Neural cell (in vitro differentiated cells): ENCODE data around the gene ARMC9. TPM values are rescaled to one million over a fixed set of nuclear protein-coding genes. Genes with fewer than 3 reads are reported as not detected.

Experiments
- H2AFZ ChIP-seq: fragments of 200-600, 300-800 bp; sonication (generic), shearing (Covaris generic); 2 replicates; pipeline ENCODE4 v1.6.0; 2014; ENCODE audit warnings: low read depth, mild to moderate bottlenecking, antibody characterized with exemption, low read length, moderate library complexity
- H3F3A ChIP-seq: fragments of 200-600 bp; shearing (Covaris generic); 2 replicates; pipeline ENCODE4 v1.6.1; 2016; ENCODE audit warnings: mild to moderate bottlenecking, moderate library complexity, mixed read lengths, antibody characterized with exemption, low read length; ENCODE audit not compliant: insufficient read depth, poor library complexity, severe bottlenecking
- H3K27ac ChIP-seq: fragments of 200-600, 300-800 bp; sonication (generic), shearing (Covaris generic); 2 replicates; pipeline ENCODE4 v1.5.1; 2014; ENCODE audit warnings: mild to moderate bottlenecking, low read length, moderate library complexity
- H3K27me3 ChIP-seq: fragments of 300-800, 200-600 bp; sonication (generic), shearing (Covaris generic); 2 replicates; pipeline ENCODE4 v1.6.0; 2014; ENCODE audit warnings: mild to moderate bottlenecking, low read depth, low read length, moderate library complexity; ENCODE audit not compliant: insufficient read depth
- H3K36me3 ChIP-seq: fragments of 300-800, 200-600 bp; sonication (generic), shearing (Covaris generic); 2 replicates; pipeline ENCODE4 v1.5.1; 2014; ENCODE audit warnings: mild to moderate bottlenecking, antibody characterized with exemption, low read length, moderate library complexity; ENCODE audit not compliant: insufficient read depth
- H3K4me2 ChIP-seq: fragments of 300-800, 200-600 bp; sonication (generic), shearing (Covaris generic); 2 replicates; pipeline ENCODE4 v1.6.0; 2014; ENCODE audit warnings: mild to moderate bottlenecking, low read length
- H3K4me3 ChIP-seq: fragments of 300-800, 200-600 bp; sonication (generic), shearing (Covaris generic); 2 replicates; pipeline ENCODE4 v1.5.1; 2014; ENCODE audit warnings: mild to moderate bottlenecking, low read length, moderate library complexity
- H3K79me2 ChIP-seq: fragments of 200-600 bp; shearing (Covaris generic); replicated peaks from 2 replicates; pipeline ENCODE4 v1.6.0; 2014; ENCODE audit warnings: mild to moderate bottlenecking, low read length, moderate library complexity; ENCODE audit not compliant: insufficient read depth
- H3K9ac ChIP-seq: fragments of 300-800, 200-600 bp; sonication (generic), shearing (Covaris generic); 2 replicates; pipeline ENCODE4 v1.6.1; 2016; ENCODE audit warnings: mild to moderate bottlenecking, low read length, mixed read lengths
- H3K9me2 ChIP-seq: fragments of 200-600 bp; shearing (Covaris generic); 2 replicates; pipeline ENCODE4 v1.6.1; 2016; ENCODE audit warnings: mild to moderate bottlenecking, low read length, mixed read lengths; ENCODE audit not compliant: insufficient read depth
- H3K9me3 ChIP-seq: fragments of 200-600, 300-800 bp; sonication (generic), shearing (Covaris generic); 2 replicates; pipeline ENCODE4 v1.6.1; 2016; ENCODE audit warnings: mild to moderate bottlenecking, mixed run types, low read length, moderate library complexity, mixed read lengths
- H4K20me1 ChIP-seq: fragments of 200-600 bp; shearing (Covaris generic); 2 replicates; pipeline ENCODE4 v1.6.1; 2016; ENCODE audit warnings: mild to moderate bottlenecking, mixed run types; ENCODE audit not compliant: insufficient read depth
- CTCF ChIP-seq: fragments of 450-650 bp; IDR thresholded peaks from 2 replicates; pipeline ENCODE4 v1.5.1; 2014; ENCODE audit warnings: antibody characterized with exemption, mild to moderate bottlenecking, moderate library complexity; ENCODE audit not compliant: poor library complexity, severe bottlenecking
- EP300 ChIP-seq: fragments of 450-650 bp; conservative IDR thresholded peaks from 2 replicates; pipeline ENCODE4 v1.6.1; 2014; ENCODE audit warnings: antibody characterized with exemption, mild to moderate bottlenecking, moderate library complexity; ENCODE audit not compliant: poor library complexity, severe bottlenecking
- EZH2 ChIP-seq: fragments of 200-600, 300-800 bp; shearing (Covaris generic), sonication (generic); IDR thresholded peaks from 2 replicates; pipeline ENCODE4 v1.6.1; 2014; ENCODE audit warnings: antibody characterized with exemption, low read length, borderline replicate concordance, mild to moderate bottlenecking; ENCODE audit not compliant: insufficient read depth, poor library complexity, severe bottlenecking
- MXI1 ChIP-seq: fragments of 450-650 bp; conservative IDR thresholded peaks from 2 replicates; pipeline ENCODE4 v1.6.1; 2014; ENCODE audit warnings: antibody characterized with exemption, mild to moderate bottlenecking; ENCODE audit not compliant: poor library complexity, severe bottlenecking
- POLR2AphosphoS5 ChIP-seq: IDR thresholded peaks from 2 replicates; pipeline ENCODE4 v1.6.1; 2012
- RAD21 ChIP-seq: fragments of 450-650 bp; conservative IDR thresholded peaks from 2 replicates; pipeline ENCODE4 v1.6.1; 2014; ENCODE audit warnings: antibody characterized with exemption, mild to moderate bottlenecking, moderate library complexity
- REST ChIP-seq: IDR thresholded peaks from 2 replicates; pipeline ENCODE4 v1.6.1; 2012; ENCODE audit warnings: borderline replicate concordance
- SMC3 ChIP-seq: fragments of 450-650 bp; conservative IDR thresholded peaks from 2 replicates; pipeline ENCODE4 v1.6.1; 2014; ENCODE audit warnings: antibody characterized with exemption, mild to moderate bottlenecking, moderate library complexity; ENCODE audit not compliant: poor library complexity
- TAF1 ChIP-seq: IDR thresholded peaks from 2 replicates; pipeline ENCODE4 v1.6.1; 2012; ENCODE audit warnings: low read depth
- polyA plus RNA-seq: library from polyadenylated mRNA; depleted of rRNA; stranded (reverse); fragments of >200 nt; gene quantifications from 2 replicates; pipeline ENCODE4 v1.2.3, GENCODE V29; 2014

ARMC9 gene
- polyA plus RNA-seq, 1 donor from 2014 or later = 13.9 TPM

GRCh38 chr2:231323316-231323715, 124.9 kb downstream of the ARMC9 start:
- no peak for TF ChIP-seq RAD21
- no peak for TF ChIP-seq EP300
- TF ChIP-seq SMC3 = no peak
- TF ChIP-seq CTCF = no peak
- no peak for TF ChIP-seq REST
- TF ChIP-seq MXI1 = no peak
- no peak for TF ChIP-seq POLR2AphosphoS5
- Histone ChIP-seq H3K4me2 (no peak overlapping the region), H3K4me3 (no peak overlapping the region), H3K9me3 (no peaks in the 10 kb centered on the region), H3K79me2 (no peaks in the 10 kb centered on the region), H3K9ac (no peak overlapping the region), H3K36me3 (no peaks in the 10 kb centered on the region), H3K27me3 (no peaks in the 10 kb centered on the region), H3F3A (no peaks in the 10 kb centered on the region), H4K20me1 (no peaks in the 10 kb centered on the region), H3K27ac (no peak overlapping the region), H3K9me2 (no peaks in the 10 kb centered on the region), H2AFZ (no peak overlapping the region)

- Histone ChIP-seq H4K20me1 (no peaks in the 10 kb centered on the region), H3K27ac (no peak overlapping the region), H3K36me3 (no peaks in the 10 kb centered on the region), H2AFZ (no peak overlapping the region), H3K9me2 (no peaks in the 10 kb centered on the region), H3F3A (no peaks in the 10 kb centered on the region), H3K9me3 (no peaks in the 10 kb centered on the region), H3K27me3 (no peaks in the 10 kb centered on the region), H3K9ac (no peak overlapping the region), H3K4me2 (no peak overlapping the region), H3K4me3 (no peak overlapping the region), H3K79me2 (no peaks in the 10 kb centered on the region)
- TF ChIP-seq EP300 (no peak), TAF1 (no peak), SMC3 (no peak), EZH2 (no peak), CTCF (no peak)
Observed at GRCh38 chr2:231325826-231326225, 127.4 kb downstream of the ARMC9 start.
